Measurements from ENCODE around the gene XCR1. TPM values are rescaled to one million over a fixed set of nuclear protein-coding genes. Genes with fewer than 3 reads are reported as not detected.

The XCR1 gene
- total and polyA plus RNA-seq, 2 of the 8 experiments (the other 6 are each of a cell fraction or from before 2014, with no cell fraction given): 0.53 TPM; not detected in 1

- Histone ChIP-seq H3K23ac (ENCODE audit: insufficient read length) (no peak overlapping the region), H3K4me1 (replicated peaks in 1 of 4; ENCODE audit: control insufficient read depth in 3 of 4, insufficient read depth in 4 of 4, low read length in 3 of 4) (peaks cover 0 to 4% (median 2%) of the 10 kb centered on the region in 4 experiments; a peak in 3 of 7 replicates), H3K4me2 (ENCODE audit: insufficient read depth in 1 of 2, low read depth in 2 of 2, low read length in 2 of 2) (no peak overlapping the region), H4K20me1 (replicated peaks in 1 of 2; ENCODE audit: control insufficient read depth in 1 of 2, insufficient read depth in 2 of 2, low read length in 2 of 2) (peaks cover 0 to 6% of the 10 kb centered on the region in 2 experiments), H3K27me3 (replicated peaks in 1 of 4; ENCODE audit: control insufficient read depth in 3 of 4, extremely low read depth in 1 of 4, insufficient read depth in 3 of 4, low read length in 3 of 4) (no peaks in the 10 kb centered on the region), H3K56ac (replicated peaks; ENCODE audit: insufficient read length, low read depth, low read length) (no peak overlapping the region), H3K9ac (replicated peaks in 1 of 4; ENCODE audit: extremely low read depth in 1 of 4, low read depth in 3 of 4, low read length in 3 of 4) (no peak overlapping the region), H3K79me2 (ENCODE audit: control insufficient read depth in 1 of 2, insufficient read depth in 2 of 2, low read length in 2 of 2) (peaks cover 0 to 53% of the 10 kb centered on the region in 2 experiments; a peak in 2 of 4 replicates), H2BK15ac (ENCODE audit: low read length) (no peak overlapping the region), H2BK120ac (replicated peaks; ENCODE audit: low read depth, low read length) (no peak overlapping the region), H2BK20ac (ENCODE audit: low read length) (no peak overlapping the region), H3K4me3 (ENCODE audit: extremely low read depth in 1 of 4, insufficient read depth in 2 of 4, low read depth in 3 of 4, low read length in 4 of 4) (no peak overlapping the region), H3K9me3 (ENCODE audit: insufficient read depth in 2 of 2, low read depth in 1 of 2, low read length in 1 of 2) (no peaks in the 10 kb centered on the region), H4K8ac (ENCODE audit: extremely low read depth, insufficient read depth, low read length) (no peak overlapping the region; the same call in 1 of the 2 replicates), H4K91ac (replicated peaks; ENCODE audit: insufficient read length, low read length) (no peak overlapping the region), H3K23me2 (ENCODE audit: low read depth, low read length) (no peaks in the 10 kb centered on the region), H3K14ac (ENCODE audit: insufficient read length) (no peak overlapping the region), H3K79me1 (ENCODE audit: low read depth, low read length) (peaks cover 10% of the 10 kb centered on the region), H2AK5ac (ENCODE audit: low read depth, low read length) (no peak overlapping the region), H3K4ac (replicated peaks; ENCODE audit: insufficient read length, low read depth, low read length) (no peak overlapping the region), H3K18ac (ENCODE audit: extremely low read depth, low read length) (no peak overlapping the region), H4K5ac (ENCODE audit: insufficient read length, low read depth, low read length) (no peak overlapping the region), H3K36me3 (ENCODE audit: control insufficient read depth in 2 of 4, insufficient read depth in 4 of 4, low read length in 3 of 4) (peaks cover under 1 to 30% (median 22%) of the 10 kb centered on the region in 4 experiments; a peak in 7 of 8 replicates), H2AFZ (ENCODE audit: low read length) (no peak overlapping the region), H2BK5ac (ENCODE audit: low read depth, low read length) (no peak overlapping the region), H3K27ac (ENCODE audit: low read depth, low read length) (no peak overlapping the region), H2BK12ac (ENCODE audit: low read depth, low read length) (no peak overlapping the region)
- ChIA-PET POLR2A (ENCODE audit: partially characterized antibody) (interaction anchor here (1.2 kb wide), 2 partner anchors 8 to 9 kb away, joined by 3 read pairs; partner anchors contain the start of gene FYCO1), CTCF (ENCODE audit: partially characterized antibody) (interaction anchor here (1.0 kb wide), 1 partner anchor 93 kb away, joined by 3 read pairs; no protein-coding TSS in a partner anchor)
- FAIRE-seq (no peak), DNase-seq (ENCODE audit: low read depth in 1 of 2, low spot score in 2 of 2) (no peak)
- 90% methylated on average over 4 of the region's 5 CpGs; no CpG with 5 or more reads in 1 of the 2 experiments for WGBS, 2 experiments (ENCODE audit: extremely low coverage in 1 of 2, insufficient coverage in 1 of 2, insufficient read length in 1 of 2, insufficient replicate concordance in 2 of 2, low coverage in 1 of 2, low lambda C conversion rate in 2 of 2, missing lambda C conversion rate in 1 of 2)
- TF ChIP-seq CTBP2 (IDR thresholded peaks at IDR 0.05; ENCODE audit: borderline replicate concordance, insufficient read depth, insufficient read length, low read length) (no peak), MAX (IDR thresholded peaks at IDR 0.05) (no peak), CREB1 (IDR thresholded peaks at IDR 0.05) (no peak), KDM1A (IDR thresholded peaks at IDR 0.05; ENCODE audit: borderline replicate concordance, low read length) (no peak)
Observed at GRCh38 chr3:45986303-45986982, 40.8 kb downstream of the XCR1 start.

Data from H1 (cell line).